NCI-H2171 treated with DMSO at 0.1 percent for 48 hours (cell line): ENCODE data around the gene CARMIL1.
"Not testable (repeated sequence)": the region's sequence is repeated elsewhere in the genome, so short reads cannot be mapped to it uniquely, and the experiment has no call there.

ENCODE experiments used
- DNase-seq: peaks from one replicate; lab custom pipeline; 2025; lab: John Stamatoyannopoulos, UW

Gene CARMIL1

GRCh38 chr6:25370178-25371036, 91.2 kb downstream of the CARMIL1 start:
- no peak for DNase-seq

GRCh38 chr6:25371037-25371347, 91.8 kb downstream of the CARMIL1 start:
- no peak for DNase-seq

- DNase-seq: peak; percentile 18
These were observed 96.0 kb downstream of the CARMIL1 start for GRCh38 chr6:25375125-25375524.

- DNase-seq: no peak
These were observed 98.5 kb downstream of the CARMIL1 start for GRCh38 chr6:25377664-25378063.

GRCh38 chr6:25381077-25381476, 101.9 kb downstream of the CARMIL1 start:
- no peak for DNase-seq

- not testable (repeated sequence) for DNase-seq
These were observed 103.3 kb downstream of the CARMIL1 start for GRCh38 chr6:25382476-25382875.

- DNase-seq: no peak
These were observed 105.1 kb downstream of the CARMIL1 start for GRCh38 chr6:25384234-25384633.

GRCh38 chr6:25384967-25385366, 105.8 kb downstream of the CARMIL1 start:
- DNase-seq: no peak

- DNase-seq: no peak
These were observed 108.3 kb downstream of the CARMIL1 start for GRCh38 chr6:25387483-25387882.

GRCh38 chr6:25387911-25388310, 108.7 kb downstream of the CARMIL1 start:
- no peak for DNase-seq

GRCh38 chr6:25388776-25389175, 109.6 kb downstream of the CARMIL1 start:
- DNase-seq: no peak

- DNase-seq: no peak
These were observed 110.3 kb downstream of the CARMIL1 start for GRCh38 chr6:25389471-25389870.

GRCh38 chr6:25392372-25392771, 113.2 kb downstream of the CARMIL1 start:
- DNase-seq: no peak

- DNase-seq: peak; percentile 22
These were observed 116.6 kb downstream of the CARMIL1 start for GRCh38 chr6:25395731-25396130.

- DNase-seq: no peak
These were observed 118.2 kb downstream of the CARMIL1 start for GRCh38 chr6:25397406-25397805.

- no peak for DNase-seq
These were observed 120.7 kb downstream of the CARMIL1 start for GRCh38 chr6:25399885-25400284.

GRCh38 chr6:25401711-25402110, 122.5 kb downstream of the CARMIL1 start:
- no peak for DNase-seq

- DNase-seq: no peak
These were observed 123.0 kb downstream of the CARMIL1 start for GRCh38 chr6:25402125-25402524.

- no peak for DNase-seq
These were observed 124.0 kb downstream of the CARMIL1 start for GRCh38 chr6:25403150-25403549.

- DNase-seq: no peak
These were observed 124.9 kb downstream of the CARMIL1 start for GRCh38 chr6:25404091-25404490.

GRCh38 chr6:25404693-25405169, 125.6 kb downstream of the CARMIL1 start:
- no peak for DNase-seq

GRCh38 chr6:25405442-25405841, 126.3 kb downstream of the CARMIL1 start:
- DNase-seq: no peak

- peak; percentile 16 for DNase-seq
These were observed 128.3 kb downstream of the CARMIL1 start for GRCh38 chr6:25407431-25407830.

GRCh38 chr6:25410102-25410501, 130.9 kb downstream of the CARMIL1 start:
- no peak for DNase-seq
